K562 (cell line): ENCODE results near the gene PLCL1. TPM values are rescaled to one million over a fixed set of nuclear protein-coding genes. Genes with fewer than 3 reads are reported as not detected.

Source experiments
- ATAC-seq: fragments of 200-7000 bp; cut with Tn5 transposase; 3 replicates; pipeline ENCODE4 v1.9.1; 2020; ENCODE audit warnings: moderate library complexity
- BruUV-seq: library from RNA; stranded (reverse); fragments of 400-500 nt; replicated peaks from 2 replicates; lab custom pipeline; 2021; lab: Mats Ljungman, UMichigan
- CTCF ChIA-PET: fragments of 300-600 bp; formaldehyde crosslinking; extraction: SDS; loops from one replicate; lab custom pipeline; 2021; ENCODE audit warnings: low intra/inter-chr PET ratio; lab: Yijun Ruan, JAX
- POLR2A ChIA-PET: fragments of 300-600, 350-650 bp; sonication (Branson Sonifier 250); formaldehyde crosslinking; extraction: SDS; loops from one replicate; lab custom pipeline; 2021; ENCODE audit warnings: antibody characterized with exemption, inconsistent platforms; lab: Yijun Ruan, JAX
- DNase-seq, 4 experiments: peaks; one replicate each; pipeline versions ENCODE4 v3.0.0 to v3.0.0-alpha.2; 2011 to 2018; ENCODE audit warnings: low spot score in 3 of 4, mixed read lengths in 3 of 4; ENCODE audit errors: extremely low read depth in 1 of 4
- FAIRE-seq: peaks from 2 replicates; lab custom pipeline; 2011; peaks lifted over from hg19 to GRCh38; lab: Jason Lieb, UNC
- H2AFZ ChIP-seq: 2 replicates; pipeline ENCODE4 v1.6.0; 2011; ENCODE audit warnings: low read depth, low read length, control low read depth, inconsistent platforms
- H3K27ac ChIP-seq: fragments of 200-600 bp; 3 replicates; pipeline ENCODE4 v1.8.0; 2011; ENCODE audit warnings: low read depth, mild to moderate bottlenecking, control low read depth, inconsistent platforms, low read length, moderate library complexity, mixed read lengths; ENCODE audit errors: extremely low read depth
- H3K27me3 ChIP-seq, 2 experiments: fragments of 300-600 bp in 1 of 2; 2 replicates in 1 of 2; 3 replicates in 1 of 2; pipeline versions ENCODE4 v1.6.0 to v1.8.0; 2011; ENCODE audit warnings: inconsistent platforms in 2 of 2, low read length in 2 of 2, mild to moderate bottlenecking in 1 of 2, mixed read lengths in 1 of 2, moderate library complexity in 1 of 2; ENCODE audit not compliant: control insufficient read depth in 2 of 2, insufficient read depth in 2 of 2
- H3K36me3 ChIP-seq: fragments of 300-600 bp; 3 replicates; pipeline ENCODE4 v1.8.0; 2011; ENCODE audit warnings: mild to moderate bottlenecking, low read length, inconsistent platforms; ENCODE audit not compliant: control insufficient read depth, insufficient read depth
- H3K4me1 ChIP-seq, 2 experiments: fragments of 200-600 bp in 1 of 2; replicated peaks in 1 of 2; 2 replicates in 1 of 2; 3 replicates in 1 of 2; pipeline versions ENCODE4 v1.5.1 to v1.8.0; 2011; ENCODE audit warnings: inconsistent platforms in 2 of 2, low read length in 2 of 2, mild to moderate bottlenecking in 1 of 2, mixed read lengths in 1 of 2, moderate library complexity in 1 of 2; ENCODE audit not compliant: control insufficient read depth in 2 of 2, insufficient read depth in 2 of 2
- H3K4me2 ChIP-seq: 2 replicates; pipeline ENCODE4 v1.6.1; 2011; ENCODE audit warnings: low read length, control low read depth, inconsistent platforms, mixed read lengths; ENCODE audit not compliant: insufficient read depth
- H3K4me3 ChIP-seq: fragments of 200-600 bp; sonication (generic), shearing (Covaris generic); 2 replicates; pipeline ENCODE4 v1.5.1; 2016; ENCODE audit warnings: control low read depth, inconsistent platforms
- H3K79me2 ChIP-seq: fragments of 200-600 bp; 3 replicates; pipeline ENCODE4 v1.8.0; 2011; ENCODE audit warnings: low read length, inconsistent platforms; ENCODE audit not compliant: control insufficient read depth, insufficient read depth
- H3K9ac ChIP-seq, 2 experiments: 2 replicates each; pipeline versions ENCODE4 v1.6.0 to v1.6.1; 2011; ENCODE audit warnings: low read depth in 2 of 2, low read length in 2 of 2, control low read depth in 1 of 2, inconsistent platforms in 1 of 2, mild to moderate bottlenecking in 1 of 2, mixed read lengths in 1 of 2; ENCODE audit not compliant: insufficient read depth in 1 of 2
- H3K9me1 ChIP-seq: one replicate; pipeline ENCODE4 v1.6.0; 2011; ENCODE audit warnings: inconsistent platforms, mild to moderate bottlenecking, low read length, moderate library complexity; ENCODE audit not compliant: control insufficient read depth, insufficient read depth
- H3K9me3 ChIP-seq: replicated peaks from 2 replicates; pipeline ENCODE4 v1.5.1; 2011; ENCODE audit warnings: low read depth, low read length, inconsistent platforms; ENCODE audit not compliant: control insufficient read depth, insufficient read depth
- H4K20me1 ChIP-seq: replicated peaks from 2 replicates; pipeline ENCODE4 v1.6.1; 2011; ENCODE audit warnings: low read length, inconsistent platforms, mixed read lengths; ENCODE audit not compliant: control insufficient read depth, insufficient read depth
- DIDO1 ChIP-seq: fragments of 450-650 bp; IDR thresholded peaks from 2 replicates; pipeline ENCODE4 v1.6.1; 2016; ENCODE audit warnings: low read depth, missing biosample characterization, missing genetic modification characterization
- EWSR1 ChIP-seq: fragments of 450-650 bp; IDR thresholded peaks from 2 replicates; pipeline ENCODE4 v1.6.1; 2018; ENCODE audit warnings: borderline replicate concordance, mild to moderate bottlenecking, low read depth, moderate library complexity; ENCODE audit not compliant: partially characterized antibody
- HMGN3 ChIP-seq: IDR thresholded peaks from 2 replicates; pipeline ENCODE4 v1.6.1; 2011; ENCODE audit warnings: borderline replicate concordance, low read depth, mild to moderate bottlenecking, mixed read lengths, low read length; ENCODE audit not compliant: insufficient read length; ENCODE audit errors: extremely low read depth
- NR2C1 ChIP-seq, 2 experiments: fragments of 450-650 bp; IDR thresholded peaks; 2 replicates each; pipeline ENCODE4 v1.6.1; 2017; ENCODE audit warnings: mild to moderate bottlenecking in 2 of 2, antibody characterized with exemption in 1 of 2, inconsistent platforms in 1 of 2, missing compliant biosample characterization in 1 of 2, missing genetic modification characterization in 1 of 2
- NR2F6 ChIP-seq: fragments of 450-650 bp; formaldehyde crosslinking; IDR thresholded peaks from 2 replicates; pipeline ENCODE4 v1.4.0; 2020; ENCODE audit warnings: mild to moderate bottlenecking
- PTTG1 ChIP-seq: fragments of 450-650 bp; IDR thresholded peaks from 2 replicates; pipeline ENCODE4 v1.6.1; 2016; ENCODE audit warnings: low read depth, mild to moderate bottlenecking, missing genetic modification characterization, missing compliant biosample characterization
- RBFOX2 ChIP-seq: fragments of 200-400 bp; formaldehyde crosslinking; IDR thresholded peaks from 2 replicates; pipeline ENCODE4 v1.6.1; 2017; ENCODE audit warnings: low read depth, mild to moderate bottlenecking, low read length, moderate library complexity
- RBM39 ChIP-seq: fragments of 200-400 bp; formaldehyde crosslinking; optimal IDR thresholded peaks from 2 replicates; pipeline ENCODE3; 2018; ENCODE audit warnings: low read depth, low read length
- TRIM28 ChIP-seq: fragments of 450-650 bp; IDR thresholded peaks from 2 replicates; pipeline ENCODE4 v1.6.1; 2017
- ZFP1 ChIP-seq: fragments of 450-650 bp; formaldehyde crosslinking; IDR thresholded peaks from 2 replicates; pipeline ENCODE4 v1.4.0; 2020; ENCODE audit warnings: mild to moderate bottlenecking, mixed read lengths
- ZNF23 ChIP-seq: fragments of 250-450 bp; sonication (Bioruptor Pico); IDR thresholded peaks from 2 replicates; pipeline ENCODE4 v1.4.0; 2020; ENCODE audit warnings: mild to moderate bottlenecking
- ZNF75A ChIP-seq: fragments of 450-650 bp; formaldehyde crosslinking; IDR thresholded peaks from 2 replicates; pipeline ENCODE4 v1.4.0; 2020; ENCODE audit warnings: mild to moderate bottlenecking
- WGBS: fragments of 100-300 bp; shearing (Covaris generic); methylation state at CpG from one replicate; pipeline ENCODE4 v1.1.6; 2016; ENCODE audit warnings: low coverage, mixed read lengths; ENCODE audit not compliant: insufficient coverage; ENCODE audit errors: missing lambda C conversion rate; 5-methylcytosine and 5-hydroxymethylcytosine counted together
- in situ Hi-C: fragments of 300-500 bp; cut with MboI; formaldehyde crosslinking; loops from 4 replicates; pipeline ENCODE4 v1.15.0; 2018; ENCODE audit warnings: inconsistent platforms, mixed read lengths
- intact Hi-C: fragments of 100-400 bp; cut with micrococcal nuclease; formaldehyde crosslinking; loops from 2 replicates; pipeline ENCODE4 v1.14.2; 2022
- polyA plus RNA-seq, 8 experiments: library from polyadenylated mRNA; depleted of rRNA in 4 of 8; stranded (reverse) in 5 of 8; unstranded in 3 of 8; fragments of >200 nt; fragmentation: Nextera tagmentation in 2 of 8; fragmentation: Illumina TruSeq in 1 of 8; extraction: Ambion mirVana in 2 of 8; extraction: Trizol in 1 of 8; gene quantifications; 2 replicates each; pipeline versions ENCODE4 v1.2.1 to v1.2.3, GENCODE V29; 2011 to 2014; ENCODE audit warnings: inconsistent platforms in 1 of 8, missing spikeins in 1 of 8
- total RNA-seq, 7 experiments: library from RNA; depleted of rRNA in 6 of 7; stranded (reverse); fragments of >200 nt in 6 of 7; fragmentation: Illumina TruSeq in 2 of 7; extraction: Trizol in 2 of 7; gene quantifications; 2 replicates each; pipeline versions ENCODE4 v1.2.1 to v1.2.3, GENCODE V29; 2011 to 2021; ENCODE audit warnings: low replicate concordance in 1 of 7
- TF ChIP-seq, protein P1 (sequence below): fragments of 200-800 bp; sonication (Bioruptor generic); IDR thresholded peaks from 2 replicates; pipeline ENCODE4 v1.6.1; 2016; ENCODE audit warnings: missing genetic modification characterization, missing compliant biosample characterization
- TF ChIP-seq, protein P2 (sequence below): fragments of 250-450 bp; sonication (Bioruptor Pico); IDR thresholded peaks from 2 replicates; pipeline ENCODE4 v1.5.0; 2021; ENCODE audit warnings: mild to moderate bottlenecking, moderate library complexity

The PLCL1 gene
- total and polyA plus RNA-seq, 9 of the 15 experiments (the other 6 are each of a cell fraction or from before 2014, with no cell fraction given): 2.0 to 17.7 (median 8.6) TPM

DNA sequence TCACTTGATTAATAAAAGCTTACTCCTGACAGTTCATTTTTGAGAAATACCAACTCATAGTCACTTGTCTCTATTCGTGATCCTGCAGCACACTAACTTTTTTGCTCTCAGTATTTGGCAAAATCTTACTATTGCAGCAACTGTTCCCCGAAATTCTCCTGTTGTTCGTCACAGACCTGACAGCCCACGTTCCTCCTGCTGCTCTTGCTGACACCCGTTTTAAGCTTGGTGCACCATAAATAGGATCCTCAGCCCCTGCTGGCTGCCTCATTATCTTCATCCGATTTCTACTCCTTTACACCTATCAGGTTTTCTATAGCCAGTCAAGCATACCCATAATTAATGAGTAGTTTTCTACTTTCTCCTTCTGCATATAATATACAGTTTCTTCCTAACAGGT, 368.8 kb downstream of the PLCL1 start (continued):
- TF ChIP-seq, protein P1, sequence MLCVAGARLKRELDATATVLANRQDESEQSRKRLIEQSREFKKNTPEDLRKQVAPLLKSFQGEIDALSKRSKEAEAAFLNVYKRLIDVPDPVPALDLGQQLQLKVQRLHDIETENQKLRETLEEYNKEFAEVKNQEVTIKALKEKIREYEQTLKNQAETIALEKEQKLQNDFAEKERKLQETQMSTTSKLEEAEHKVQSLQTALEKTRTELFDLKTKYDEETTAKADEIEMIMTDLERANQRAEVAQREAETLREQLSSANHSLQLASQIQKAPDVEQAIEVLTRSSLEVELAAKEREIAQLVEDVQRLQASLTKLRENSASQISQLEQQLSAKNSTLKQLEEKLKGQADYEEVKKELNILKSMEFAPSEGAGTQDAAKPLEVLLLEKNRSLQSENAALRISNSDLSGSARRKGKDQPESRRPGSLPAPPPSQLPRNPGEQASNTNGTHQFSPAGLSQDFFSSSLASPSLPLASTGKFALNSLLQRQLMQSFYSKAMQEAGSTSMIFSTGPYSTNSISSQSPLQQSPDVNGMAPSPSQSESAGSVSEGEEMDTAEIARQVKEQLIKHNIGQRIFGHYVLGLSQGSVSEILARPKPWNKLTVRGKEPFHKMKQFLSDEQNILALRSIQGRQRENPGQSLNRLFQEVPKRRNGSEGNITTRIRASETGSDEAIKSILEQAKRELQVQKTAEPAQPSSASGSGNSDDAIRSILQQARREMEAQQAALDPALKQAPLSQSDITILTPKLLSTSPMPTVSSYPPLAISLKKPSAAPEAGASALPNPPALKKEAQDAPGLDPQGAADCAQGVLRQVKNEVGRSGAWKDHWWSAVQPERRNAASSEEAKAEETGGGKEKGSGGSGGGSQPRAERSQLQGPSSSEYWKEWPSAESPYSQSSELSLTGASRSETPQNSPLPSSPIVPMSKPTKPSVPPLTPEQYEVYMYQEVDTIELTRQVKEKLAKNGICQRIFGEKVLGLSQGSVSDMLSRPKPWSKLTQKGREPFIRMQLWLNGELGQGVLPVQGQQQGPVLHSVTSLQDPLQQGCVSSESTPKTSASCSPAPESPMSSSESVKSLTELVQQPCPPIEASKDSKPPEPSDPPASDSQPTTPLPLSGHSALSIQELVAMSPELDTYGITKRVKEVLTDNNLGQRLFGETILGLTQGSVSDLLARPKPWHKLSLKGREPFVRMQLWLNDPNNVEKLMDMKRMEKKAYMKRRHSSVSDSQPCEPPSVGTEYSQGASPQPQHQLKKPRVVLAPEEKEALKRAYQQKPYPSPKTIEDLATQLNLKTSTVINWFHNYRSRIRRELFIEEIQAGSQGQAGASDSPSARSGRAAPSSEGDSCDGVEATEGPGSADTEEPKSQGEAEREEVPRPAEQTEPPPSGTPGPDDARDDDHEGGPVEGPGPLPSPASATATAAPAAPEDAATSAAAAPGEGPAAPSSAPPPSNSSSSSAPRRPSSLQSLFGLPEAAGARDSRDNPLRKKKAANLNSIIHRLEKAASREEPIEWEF: no peak
- TF ChIP-seq HMGN3 (no peak), ZNF75A (CRISPR knock-in tag) (no peak)

- BruUV-seq: no TSS peak
- CTCF ChIA-PET: no interaction called here
- TF ChIP-seq, protein P2, sequence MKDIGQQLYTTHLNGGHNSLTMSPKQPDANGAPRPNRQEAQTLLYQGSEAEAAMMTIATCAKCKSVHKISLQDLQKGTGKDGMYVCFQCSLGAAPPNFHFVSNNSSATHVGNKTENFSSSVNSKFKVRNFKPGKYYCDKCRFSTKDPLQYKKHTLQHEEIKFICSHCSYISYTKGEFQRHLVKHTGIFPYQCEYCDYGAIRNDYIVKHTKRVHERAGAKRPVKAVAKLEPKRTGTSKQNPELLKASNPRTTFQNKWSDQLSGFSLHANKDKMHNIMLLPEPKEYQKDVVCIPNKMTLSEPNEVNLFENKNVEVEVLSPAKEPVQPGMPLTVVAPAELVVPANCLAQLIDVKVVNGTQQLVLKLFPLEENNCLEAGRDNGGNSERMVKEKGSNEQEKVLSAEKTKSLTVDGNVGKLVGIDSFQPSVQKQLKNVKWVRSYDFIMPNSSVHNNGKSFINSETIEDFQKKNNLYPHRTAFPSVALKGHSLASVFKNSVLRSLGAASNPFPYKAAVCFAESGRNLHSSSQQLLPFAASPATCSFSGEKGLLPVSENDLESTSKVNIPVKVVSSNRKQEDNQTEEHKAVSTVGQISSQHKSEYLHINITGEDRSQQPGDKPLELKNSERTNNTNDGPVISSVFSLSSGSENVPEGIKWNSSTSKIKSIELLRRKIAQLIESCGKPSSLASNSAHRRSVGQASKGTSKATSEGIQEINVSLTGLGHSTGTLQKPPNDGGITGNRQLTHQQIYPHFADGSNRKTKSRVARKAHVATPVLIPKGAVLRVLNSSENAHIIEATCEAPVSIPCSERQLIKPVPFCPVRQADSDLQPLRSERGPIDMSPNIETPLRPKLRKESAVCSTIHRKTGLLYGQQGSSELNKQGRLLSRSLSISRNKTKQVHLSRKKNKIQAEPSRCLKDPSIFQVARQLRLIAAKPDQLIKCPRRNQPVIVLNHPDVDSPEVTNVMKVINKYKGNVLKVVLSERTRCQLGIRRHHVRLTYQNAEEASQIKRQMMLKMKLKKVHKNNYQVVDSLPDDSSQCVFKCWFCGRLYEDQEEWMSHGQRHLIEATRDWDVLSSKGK (CRISPR knock-in tag): no peak
- TF ChIP-seq TRIM28 (no peak), ZNF23 (CRISPR knock-in tag) (no peak), NR2C1 (IDR thresholded peaks at IDR 0.05) (no peak), NR2C1 (tag; IDR thresholded peaks at IDR 0.05) (no peak), PTTG1 (no peak), NR2F6 (CRISPR knock-in tag) (no peak), ZFP1 (no peak), EWSR1 (no peak), DIDO1 (tag) (no peak), RBFOX2 (no peak), RBM39 (no peak)
Observed at GRCh38 chr2:198173864-198174263, 369.5 kb downstream of the PLCL1 start.

More at GRCh38 chr2:198173864-198174263, 369.5 kb downstream of the PLCL1 start:
- POLR2A ChIA-PET: no interaction called here
- Histone ChIP-seq H3K4me2 (no peak overlapping the region), H3K27ac (no peak overlapping the region), H3K9me3 (no peaks in the 10 kb centered on the region), H3K4me1 (no peaks in the 10 kb centered on the region), H4K20me1 (no peaks in the 10 kb centered on the region), H2AFZ (no peak overlapping the region), H3K79me2 (no peaks in the 10 kb centered on the region), H3K4me3 (no peak overlapping the region), H3K36me3 (no peaks in the 10 kb centered on the region), H3K9me1 (no peaks in the 10 kb centered on the region), H3K27me3 (peaks cover 0 to 9% of the 10 kb centered on the region in 2 experiments; a peak in 2 of 5 replicates), H3K9ac (no peak overlapping the region)
- WGBS: 0% methylated on average over 2 of the region's 2 CpGs
- in situ Hi-C loops (no loop called here), intact Hi-C loops (no loop called here)
- ATAC-seq: no peak
- no peak for FAIRE-seq
- no peak for DNase-seq
